Left lung (tissue), 10 donors: ENCODE measurements around the gene TULP3. TPM values are rescaled to one million over a fixed set of nuclear protein-coding genes. Genes with fewer than 3 reads are reported as not detected.
A peak's percentile ranks its signal among the peaks of the same experiment; 100 is the strongest.

Experiments used
- ATAC-seq: fragments of 200-7000 bp; cut with Tn5 transposase; one replicate; pipeline ENCODE4 v1.9.1; 2020; ENCODE audit warnings: moderate library complexity
- DNase-seq, 4 donors: peaks; one replicate each; pipeline ENCODE4 v3.0.0-alpha.2; 2013 to 2020
- H3K27ac ChIP-seq, 2 donors: fragments of 200-600 bp; sonication (generic) in 1 of 2; one replicate each; pipeline versions ENCODE4 v1.5.0 to v1.8.0; 2020 to 2021
- H3K27me3 ChIP-seq, 2 donors: fragments of 200-600 bp; sonication (generic) in 1 of 2; one replicate each; pipeline versions ENCODE4 v1.5.0 to v1.8.0; 2020 to 2021
- H3K36me3 ChIP-seq, 2 donors: fragments of 200-600 bp; sonication (generic) in 1 of 2; one replicate each; pipeline versions ENCODE4 v1.5.0 to v1.8.0; 2020 to 2021
- H3K4me1 ChIP-seq, 2 donors: fragments of 200-600 bp; one replicate each; pipeline ENCODE4 v1.8.0; 2021
- H3K4me3 ChIP-seq, 2 donors: fragments of 200-600 bp; sonication (generic) in 1 of 2; one replicate each; pipeline versions ENCODE4 v1.5.0 to v1.8.0; 2020 to 2021; ENCODE audit warnings: mild to moderate bottlenecking in 1 of 2
- H3K9me3 ChIP-seq, 2 donors: fragments of 200-600 bp; sonication (generic) in 1 of 2; one replicate each; pipeline versions ENCODE4 v1.5.0 to v1.8.0; 2020 to 2021
- intact Hi-C, 2 donors: fragments of 100-400 bp; cut with DNase I; formaldehyde crosslinking; loops; one replicate each; pipeline versions ENCODE4 v1.11.2 to v1.14.2; 2022
- polyA plus RNA-seq, 6 donors: library from polyadenylated mRNA; unstranded; fragments of 120-200 nt; gene quantifications; one replicate each; pipeline ENCODE4 v1.2.1, GENCODE V29; 2013; ENCODE audit not compliant: insufficient read length in 6 of 6
- total RNA-seq, 2 donors: library from RNA; stranded (reverse); fragmentation: NEBNext Ultra II Directional; extraction: Animal tissue kit (Norgen Biotek cat#: 25700); gene quantifications; one replicate each; pipeline ENCODE4 v1.2.1, GENCODE V29; 2021
- TF ChIP-seq, protein P1 (sequence below), 2 donors: fragments of 200-600 bp; sonication (generic) in 1 of 2; IDR thresholded peaks; one replicate each; pipeline versions ENCODE4 v1.5.0 to v1.8.0; 2021; ENCODE audit warnings: antibody characterized with exemption in 2 of 2
- donor health status: DM: no; HTN: yes; CAD: no.
- donor health status: DM: no; HTN: no; CAD: no.

Gene TULP3
- total and polyA plus RNA-seq, 8 donors = 15.3 to 41.0 (median 35.6) TPM

DNA sequence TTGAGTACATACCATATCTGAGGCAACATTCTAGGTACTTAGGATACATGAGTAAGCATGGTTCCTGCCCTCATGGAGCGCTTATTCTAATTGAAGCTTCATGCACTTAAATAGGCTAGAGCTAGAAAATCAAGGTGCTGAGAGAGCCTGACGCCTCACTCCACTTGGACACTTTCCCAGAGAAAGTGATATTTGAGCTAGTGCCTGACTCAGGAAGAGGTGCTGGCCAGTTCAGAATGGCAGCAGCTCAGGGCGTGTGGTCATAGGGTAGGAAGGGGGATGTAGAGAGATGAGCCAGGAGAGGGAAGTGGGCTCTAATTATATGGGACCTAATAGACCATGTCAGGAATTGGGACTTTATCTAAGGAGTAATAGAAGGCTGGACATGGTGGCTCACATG, 33.3 kb downstream of the TULP3 start:
- Histone ChIP-seq H3K4me3 (no peak overlapping the region), H3K4me1 (no peaks in the 10 kb centered on the region), H3K27me3 (no peaks in the 10 kb centered on the region), H3K9me3 (no peaks in the 10 kb centered on the region), H3K36me3 (peaks cover 0 to 57% of the 10 kb centered on the region in 2 donors), H3K27ac (no peak overlapping the region)
- ATAC-seq (no peak), DNase-seq (no peak)
- TF ChIP-seq, protein P1, sequence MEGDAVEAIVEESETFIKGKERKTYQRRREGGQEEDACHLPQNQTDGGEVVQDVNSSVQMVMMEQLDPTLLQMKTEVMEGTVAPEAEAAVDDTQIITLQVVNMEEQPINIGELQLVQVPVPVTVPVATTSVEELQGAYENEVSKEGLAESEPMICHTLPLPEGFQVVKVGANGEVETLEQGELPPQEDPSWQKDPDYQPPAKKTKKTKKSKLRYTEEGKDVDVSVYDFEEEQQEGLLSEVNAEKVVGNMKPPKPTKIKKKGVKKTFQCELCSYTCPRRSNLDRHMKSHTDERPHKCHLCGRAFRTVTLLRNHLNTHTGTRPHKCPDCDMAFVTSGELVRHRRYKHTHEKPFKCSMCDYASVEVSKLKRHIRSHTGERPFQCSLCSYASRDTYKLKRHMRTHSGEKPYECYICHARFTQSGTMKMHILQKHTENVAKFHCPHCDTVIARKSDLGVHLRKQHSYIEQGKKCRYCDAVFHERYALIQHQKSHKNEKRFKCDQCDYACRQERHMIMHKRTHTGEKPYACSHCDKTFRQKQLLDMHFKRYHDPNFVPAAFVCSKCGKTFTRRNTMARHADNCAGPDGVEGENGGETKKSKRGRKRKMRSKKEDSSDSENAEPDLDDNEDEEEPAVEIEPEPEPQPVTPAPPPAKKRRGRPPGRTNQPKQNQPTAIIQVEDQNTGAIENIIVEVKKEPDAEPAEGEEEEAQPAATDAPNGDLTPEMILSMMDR (IDR thresholded peaks at IDR 0.05) = no peak
- intact Hi-C loops = no loop called here

DNA sequence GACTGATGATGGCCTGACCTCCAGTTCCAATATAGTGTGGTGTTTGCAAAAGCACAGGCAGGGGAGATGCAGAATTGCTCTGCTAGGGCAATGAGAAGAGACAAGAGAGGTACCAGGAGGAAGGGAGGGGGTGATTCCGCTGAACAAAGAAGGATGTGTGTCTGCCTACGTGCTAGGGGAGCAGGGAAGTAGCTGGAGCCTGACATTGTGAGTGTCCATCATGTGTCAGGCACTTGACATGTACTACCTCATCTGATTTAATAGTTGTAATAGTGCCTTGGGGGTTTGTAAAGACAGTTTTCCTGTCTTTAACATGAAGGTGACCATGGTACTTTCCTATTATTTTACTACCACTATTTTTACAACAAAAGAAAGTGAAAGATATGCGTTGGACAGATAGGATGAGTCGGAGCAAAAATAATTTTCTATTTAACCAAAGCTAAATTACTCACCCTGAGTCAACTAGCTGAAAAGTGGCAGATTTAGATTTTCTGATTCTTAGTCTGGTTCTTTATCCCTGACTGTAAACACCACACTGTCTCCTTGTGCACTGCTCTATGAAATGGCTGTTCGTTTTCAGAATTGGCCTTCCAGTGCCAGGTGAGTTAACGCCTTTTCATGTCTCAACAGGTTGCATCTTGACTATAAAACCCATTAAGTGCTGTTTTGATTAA, 34.8 kb downstream of the TULP3 start:
- DNase-seq (no peak), ATAC-seq (no peak)
- no peaks in the 10 kb centered on the region for H3K27me3 ChIP-seq
- no peak overlapping the region for H3K4me3 ChIP-seq
- TF ChIP-seq, protein P1 (IDR thresholded peaks at IDR 0.05) = no peak
- H3K36me3 ChIP-seq = peaks cover 0 to 61% of the 10 kb centered on the region in 2 donors
- H3K27ac ChIP-seq = no peak overlapping the region
- intact Hi-C loops = no loop called here
- H3K4me1 ChIP-seq = no peaks in the 10 kb centered on the region
- no peaks in the 10 kb centered on the region for H3K9me3 ChIP-seq

DNA sequence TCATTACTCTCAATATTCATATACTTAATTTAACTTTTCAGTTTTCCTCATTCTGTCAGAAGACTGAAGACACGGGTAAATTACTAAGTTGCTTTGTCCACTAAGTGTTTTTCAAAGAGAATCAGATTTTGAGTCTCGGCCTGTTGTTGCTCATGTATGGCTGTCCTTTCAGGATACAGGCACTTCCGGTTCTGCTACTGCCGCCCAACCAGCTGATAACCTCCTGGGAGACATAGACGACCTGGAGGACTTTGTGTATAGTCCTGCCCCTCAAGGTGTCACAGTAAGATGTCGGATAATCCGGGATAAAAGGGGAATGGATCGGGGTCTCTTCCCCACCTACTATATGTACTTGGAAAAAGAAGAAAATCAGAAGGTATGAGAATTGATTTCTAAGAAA, 40.2 kb downstream of the TULP3 start:
- TF ChIP-seq, protein P1 (IDR thresholded peaks at IDR 0.05) = no peak
- Histone ChIP-seq H3K36me3 (peaks cover 0 to 60% of the 10 kb centered on the region in 2 donors), H3K4me1 (no peaks in the 10 kb centered on the region), H3K27me3 (no peaks in the 10 kb centered on the region), H3K27ac (no peak overlapping the region), H3K4me3 (no peak overlapping the region), H3K9me3 (no peaks in the 10 kb centered on the region)
- intact Hi-C loops = no loop called here
- DNase-seq (peak in 1 of 4 donors; percentile 8), ATAC-seq (no peak)

DNA sequence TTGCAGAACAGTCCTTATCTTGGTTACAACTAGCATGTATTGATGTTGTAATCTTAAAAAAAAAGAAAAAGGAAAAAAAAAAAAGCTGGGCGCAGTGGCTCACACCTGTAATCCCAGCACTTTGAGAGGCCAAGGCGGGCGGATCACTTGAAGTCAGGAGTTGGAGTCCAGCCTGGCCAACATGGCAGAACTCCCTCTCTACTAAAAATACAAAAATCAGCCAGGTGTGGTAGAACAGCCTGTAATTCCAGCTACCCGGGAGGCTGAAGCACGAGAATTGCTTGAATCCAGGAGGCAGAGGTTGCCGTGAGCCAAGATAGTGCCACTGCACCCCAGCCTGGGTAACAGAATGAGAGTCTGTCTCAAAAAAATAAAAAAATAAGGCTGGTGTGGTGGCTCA, 42.9 kb downstream of the TULP3 start:
- DNase-seq = no peak
- ATAC-seq = no peak
- Histone ChIP-seq H3K36me3 (peaks cover 0 to 66% of the 10 kb centered on the region in 2 donors), H3K27ac (no peak overlapping the region), H3K4me1 (no peaks in the 10 kb centered on the region), H3K27me3 (no peaks in the 10 kb centered on the region), H3K4me3 (no peak overlapping the region), H3K9me3 (no peaks in the 10 kb centered on the region)
- TF ChIP-seq, protein P1 (IDR thresholded peaks at IDR 0.05) = no peak
- intact Hi-C loops = no loop called here

DNA sequence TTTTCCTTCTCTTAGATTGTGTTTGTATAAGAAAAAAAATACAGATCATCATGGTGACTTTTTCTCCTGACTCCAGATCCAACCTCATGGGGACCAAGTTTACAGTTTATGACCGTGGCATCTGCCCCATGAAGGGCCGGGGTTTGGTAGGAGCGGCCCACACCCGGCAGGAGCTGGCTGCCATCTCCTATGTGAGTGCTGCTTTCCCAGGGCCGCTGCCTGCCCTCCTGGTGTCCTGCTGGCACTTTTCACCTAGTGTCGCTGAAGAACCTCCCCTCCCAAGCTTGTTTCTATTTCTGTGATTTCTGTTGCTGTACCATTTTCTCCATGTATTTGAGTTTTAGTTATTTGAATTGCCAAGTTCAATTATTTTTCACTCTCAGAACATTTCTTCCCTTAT, 43.7 kb downstream of the TULP3 start:
- TF ChIP-seq, protein P1 (IDR thresholded peaks at IDR 0.05) = no peak
- no peak for DNase-seq

More for the DNA sequence above, 43.7 kb downstream of the TULP3 start:
- no peaks in the 10 kb centered on the region for H3K27me3 ChIP-seq
- no peaks in the 10 kb centered on the region for H3K4me1 ChIP-seq
- H3K4me3 ChIP-seq = no peak overlapping the region
- no peaks in the 10 kb centered on the region for H3K9me3 ChIP-seq
- H3K27ac ChIP-seq = no peak overlapping the region
- peaks cover 0 to 73% of the 10 kb centered on the region in 2 donors for H3K36me3 ChIP-seq
- intact Hi-C loops = no loop called here
- no peak for ATAC-seq
